SK-N-SH treated with all-trans-retinoic acid at 6 μM for 48 hours (cell line): ENCODE results near the gene CAPN8.

ENCODE experiments used
- CSDC2 ChIP-seq: fragments of 250-450 bp; sonication (Bioruptor Pico); IDR thresholded peaks from 2 replicates; pipeline ENCODE4 v1.5.0; 2020; ENCODE audit warnings: mild to moderate bottlenecking, moderate library complexity
- ZC3H10 ChIP-seq: fragments of 250-450 bp; sonication (Bioruptor Pico); IDR thresholded peaks from 2 replicates; pipeline ENCODE4 v1.5.1; 2021; ENCODE audit warnings: mild to moderate bottlenecking, moderate library complexity
- ZFP3 ChIP-seq: fragments of 250-450 bp; sonication (Bioruptor Pico); IDR thresholded peaks from 2 replicates; pipeline ENCODE4 v1.5.0; 2020; ENCODE audit warnings: mild to moderate bottlenecking, moderate library complexity
- ZFP30 ChIP-seq: fragments of 450-650 bp; formaldehyde crosslinking; IDR thresholded peaks from 2 replicates; pipeline ENCODE4 v1.5.0; 2022; ENCODE audit warnings: mild to moderate bottlenecking, moderate library complexity
- TF ChIP-seq, protein P1 (sequence below): fragments of 250-450 bp; sonication (Bioruptor Pico); IDR thresholded peaks from 2 replicates; pipeline ENCODE4 v1.8.0; 2021; ENCODE audit warnings: low read depth, mild to moderate bottlenecking, moderate library complexity, borderline replicate concordance
- TF ChIP-seq, protein P2 (sequence below): fragments of 250-450 bp; sonication (Bioruptor Pico); IDR thresholded peaks from 2 replicates; pipeline ENCODE4 v1.5.1; 2020; ENCODE audit warnings: low read depth, mild to moderate bottlenecking, moderate library complexity
- TF ChIP-seq, protein P3 (sequence below): fragments of 250-450 bp; sonication (Bioruptor Pico); IDR thresholded peaks from 2 replicates; pipeline ENCODE4 v1.8.0; 2020; ENCODE audit warnings: mild to moderate bottlenecking, moderate library complexity, borderline replicate concordance

DNA sequence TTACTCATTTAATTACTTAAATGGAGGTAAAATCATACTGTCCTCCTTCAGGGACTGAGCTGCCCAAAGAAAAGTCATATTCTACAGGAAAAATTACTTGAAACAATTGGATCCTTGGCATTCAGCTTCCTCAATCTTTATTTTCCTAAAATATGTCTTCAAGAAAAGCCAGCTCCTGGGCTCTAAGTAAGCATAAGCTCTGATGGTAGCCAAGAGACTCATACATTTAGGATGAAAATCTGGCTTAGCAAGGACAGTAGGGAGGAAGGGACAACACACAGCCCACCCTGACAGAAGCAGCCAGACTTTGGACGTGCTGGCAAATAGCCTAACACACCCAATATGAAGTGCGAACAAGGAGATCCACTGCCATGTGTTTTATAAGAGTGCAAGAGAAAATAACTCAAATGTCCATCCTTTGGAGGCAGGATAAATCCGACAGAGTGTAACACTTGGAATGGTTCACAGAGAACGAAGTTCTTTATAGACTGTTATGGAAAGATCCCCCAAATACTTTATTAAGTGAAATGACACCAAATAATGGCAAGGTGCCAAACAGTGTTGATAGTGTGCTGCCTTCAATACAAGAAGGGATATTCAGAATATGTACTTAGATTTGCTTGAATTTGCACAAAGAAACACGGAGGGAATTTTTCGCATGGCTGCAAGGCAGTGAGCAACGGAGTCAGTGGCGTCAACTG lies 14.1 kb downstream of the CAPN8 start:
- TF ChIP-seq ZFP3 (CRISPR knock-in tag) (no peak), ZFP30 (CRISPR knock-in tag) (no peak), ZC3H10 (CRISPR knock-in tag) (no peak), CSDC2 (CRISPR knock-in tag) (no peak)
- TF ChIP-seq, protein P1, sequence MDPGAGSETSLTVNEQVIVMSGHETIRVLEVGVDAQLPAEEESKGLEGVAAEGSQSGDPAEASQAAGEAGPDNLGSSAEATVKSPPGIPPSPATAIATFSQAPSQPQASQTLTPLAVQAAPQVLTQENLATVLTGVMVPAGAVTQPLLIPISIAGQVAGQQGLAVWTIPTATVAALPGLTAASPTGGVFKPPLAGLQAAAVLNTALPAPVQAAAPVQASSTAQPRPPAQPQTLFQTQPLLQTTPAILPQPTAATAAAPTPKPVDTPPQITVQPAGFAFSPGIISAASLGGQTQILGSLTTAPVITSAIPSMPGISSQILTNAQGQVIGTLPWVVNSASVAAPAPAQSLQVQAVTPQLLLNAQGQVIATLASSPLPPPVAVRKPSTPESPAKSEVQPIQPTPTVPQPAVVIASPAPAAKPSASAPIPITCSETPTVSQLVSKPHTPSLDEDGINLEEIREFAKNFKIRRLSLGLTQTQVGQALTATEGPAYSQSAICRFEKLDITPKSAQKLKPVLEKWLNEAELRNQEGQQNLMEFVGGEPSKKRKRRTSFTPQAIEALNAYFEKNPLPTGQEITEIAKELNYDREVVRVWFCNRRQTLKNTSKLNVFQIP (CRISPR knock-in tag) = no peak
- TF ChIP-seq, protein P2, sequence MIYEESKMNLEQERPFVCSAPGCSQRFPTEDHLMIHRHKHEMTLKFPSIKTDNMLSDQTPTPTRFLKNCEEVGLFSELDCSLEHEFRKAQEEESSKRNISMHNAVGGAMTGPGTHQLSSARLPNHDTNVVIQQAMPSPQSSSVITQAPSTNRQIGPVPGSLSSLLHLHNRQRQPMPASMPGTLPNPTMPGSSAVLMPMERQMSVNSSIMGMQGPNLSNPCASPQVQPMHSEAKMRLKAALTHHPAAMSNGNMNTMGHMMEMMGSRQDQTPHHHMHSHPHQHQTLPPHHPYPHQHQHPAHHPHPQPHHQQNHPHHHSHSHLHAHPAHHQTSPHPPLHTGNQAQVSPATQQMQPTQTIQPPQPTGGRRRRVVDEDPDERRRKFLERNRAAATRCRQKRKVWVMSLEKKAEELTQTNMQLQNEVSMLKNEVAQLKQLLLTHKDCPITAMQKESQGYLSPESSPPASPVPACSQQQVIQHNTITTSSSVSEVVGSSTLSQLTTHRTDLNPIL (CRISPR knock-in tag) = no peak
- TF ChIP-seq, protein P3, sequence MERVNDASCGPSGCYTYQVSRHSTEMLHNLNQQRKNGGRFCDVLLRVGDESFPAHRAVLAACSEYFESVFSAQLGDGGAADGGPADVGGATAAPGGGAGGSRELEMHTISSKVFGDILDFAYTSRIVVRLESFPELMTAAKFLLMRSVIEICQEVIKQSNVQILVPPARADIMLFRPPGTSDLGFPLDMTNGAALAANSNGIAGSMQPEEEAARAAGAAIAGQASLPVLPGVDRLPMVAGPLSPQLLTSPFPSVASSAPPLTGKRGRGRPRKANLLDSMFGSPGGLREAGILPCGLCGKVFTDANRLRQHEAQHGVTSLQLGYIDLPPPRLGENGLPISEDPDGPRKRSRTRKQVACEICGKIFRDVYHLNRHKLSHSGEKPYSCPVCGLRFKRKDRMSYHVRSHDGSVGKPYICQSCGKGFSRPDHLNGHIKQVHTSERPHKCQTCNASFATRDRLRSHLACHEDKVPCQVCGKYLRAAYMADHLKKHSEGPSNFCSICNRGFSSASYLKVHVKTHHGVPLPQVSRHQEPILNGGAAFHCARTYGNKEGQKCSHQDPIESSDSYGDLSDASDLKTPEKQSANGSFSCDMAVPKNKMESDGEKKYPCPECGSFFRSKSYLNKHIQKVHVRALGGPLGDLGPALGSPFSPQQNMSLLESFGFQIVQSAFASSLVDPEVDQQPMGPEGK = no peak
